Measurements from ENCODE around the gene LHX3. TPM values are rescaled to one million over a fixed set of nuclear protein-coding genes. Genes with fewer than 3 reads are reported as not detected.

Gene LHX3
- polyA plus RNA-seq, 1 of the 3 experiments (the other 2 are of a cell fraction) = not detected

GRCh38 chr9:136182420-136182787 lies 22.5 kb downstream of the LHX3 start:
- ChIA-PET CTCF (interaction anchor here (6.9 kb wide), 1 partner anchor 12 kb away, joined by 69 read pairs; no protein-coding TSS in a partner anchor), POLR2A (no interaction called here)
- Histone ChIP-seq H3K4me2 (no peak overlapping the region), H3K36me3 (replicated peaks in 1 of 2; ENCODE audit: control insufficient read depth in 1 of 2, insufficient read depth in 2 of 2, low read length in 1 of 2) (no peaks in the 10 kb centered on the region), H3K4me3 (ENCODE audit: low read depth in 2 of 2, low read length in 1 of 2) (no peak overlapping the region), H3K27ac (ENCODE audit: low read depth in 2 of 2, low read length in 1 of 2) (no peak overlapping the region), H3K79me2 (ENCODE audit: insufficient read depth) (no peaks in the 10 kb centered on the region), H3K9ac (no peak overlapping the region), H3K9me2 (no peaks in the 10 kb centered on the region), H3K4me1 (ENCODE audit: control insufficient read depth in 1 of 2, insufficient read depth in 2 of 2, low read depth in 1 of 2, low read length in 1 of 2) (peaks cover 0 to 6% of the 10 kb centered on the region in 2 experiments; a peak in 1 of 4 replicates), H4K20me1 (ENCODE audit: insufficient read depth) (no peaks in the 10 kb centered on the region), H3K9me3 (no peaks in the 10 kb centered on the region), H3K27me3 (ENCODE audit: insufficient read depth) (peaks cover 93% of the 10 kb centered on the region), H3F3A (replicated peaks; ENCODE audit: insufficient read depth) (no peaks in the 10 kb centered on the region), H2AFZ (ENCODE audit: low read depth) (no peak overlapping the region)
- 14% methylated on average over 14 of the region's 14 CpGs for WGBS (ENCODE audit: low lambda C conversion rate)
- DNase-seq = no peak
- TF ChIP-seq GABPA (IDR thresholded peaks at IDR 0.05; ENCODE audit: low read depth) = no peak
- no peak for TF ChIP-seq ZBTB33 (IDR thresholded peaks at IDR 0.05; ENCODE audit: borderline replicate concordance, low read depth)
- no peak for TF ChIP-seq TEAD4 (IDR thresholded peaks at IDR 0.05; ENCODE audit: borderline replicate concordance, insufficient read depth)
- TF ChIP-seq RAD21 (IDR thresholded peaks at IDR 0.05; ENCODE audit: low read length) = no peak
- no peak for TF ChIP-seq MXI1 (IDR thresholded peaks at IDR 0.05; ENCODE audit: low read depth, low read length)
- no peak for TF ChIP-seq FOSL2 (IDR thresholded peaks at IDR 0.05; ENCODE audit: borderline replicate concordance, low read depth)
- TF ChIP-seq YY1 (IDR thresholded peaks at IDR 0.05; ENCODE audit: low read depth) = no peak
- no peak for TF ChIP-seq FOXM1 (IDR thresholded peaks at IDR 0.05; ENCODE audit: low read depth)
- no peak for TF ChIP-seq EZH2phosphoT487 (IDR thresholded peaks at IDR 0.05; ENCODE audit: borderline replicate concordance, low read depth)
- TF ChIP-seq EP300 (IDR thresholded peaks at IDR 0.05; ENCODE audit: borderline replicate concordance in 1 of 2, low read depth in 1 of 2, low read length in 1 of 2) = no peak
- TF ChIP-seq TAF1 (IDR thresholded peaks at IDR 0.05; ENCODE audit: borderline replicate concordance, low read depth, low read length) = no peak
- no peak for TF ChIP-seq USF1 (IDR thresholded peaks at IDR 0.05; ENCODE audit: borderline replicate concordance, low read depth)
- no peak for TF ChIP-seq RCOR1 (IDR thresholded peaks at IDR 0.05; ENCODE audit: low read length)
- no peak for TF ChIP-seq JUND (IDR thresholded peaks at IDR 0.05)
- no peak for TF ChIP-seq NFIC (IDR thresholded peaks at IDR 0.05; ENCODE audit: borderline replicate concordance)

- DNase-seq = no peak
- TF ChIP-seq JUND (IDR thresholded peaks at IDR 0.05) (no peak), NRF1 (IDR thresholded peaks at IDR 0.05; ENCODE audit: low read depth, low read length) (no peak), ELF1 (IDR thresholded peaks at IDR 0.05) (no peak), SIN3A (IDR thresholded peaks at IDR 0.05; ENCODE audit: borderline replicate concordance, low read depth, low read length) (no peak), ZBTB33 (IDR thresholded peaks at IDR 0.05; ENCODE audit: borderline replicate concordance, low read depth) (no peak), RXRA (IDR thresholded peaks at IDR 0.05; ENCODE audit: borderline replicate concordance, low read depth) (no peak), SMC3 (IDR thresholded peaks at IDR 0.05; ENCODE audit: low read depth, low read length) (no peak), TAF1 (IDR thresholded peaks at IDR 0.05; ENCODE audit: borderline replicate concordance, low read depth, low read length) (no peak), EP300 (IDR thresholded peaks at IDR 0.05; ENCODE audit: borderline replicate concordance in 1 of 2, low read depth in 1 of 2, low read length in 1 of 2) (no peak), EZH2phosphoT487 (IDR thresholded peaks at IDR 0.05; ENCODE audit: borderline replicate concordance, low read depth) (no peak), FOSL2 (IDR thresholded peaks at IDR 0.05; ENCODE audit: borderline replicate concordance, low read depth) (no peak), RFX5 (IDR thresholded peaks at IDR 0.05; ENCODE audit: low read length) (no peak)
- peaks cover 0 to 10% of the 10 kb centered on the region in 2 experiments; a peak in 1 of 4 replicates for H3K4me1 ChIP-seq (ENCODE audit: control insufficient read depth in 1 of 2, insufficient read depth in 2 of 2, low read depth in 1 of 2, low read length in 1 of 2)
- ChIA-PET POLR2A (no interaction called here), CTCF (interaction anchor here (6.9 kb wide), 1 partner anchor 12 kb away, joined by 69 read pairs; no protein-coding TSS in a partner anchor)
- WGBS (ENCODE audit: low lambda C conversion rate) = 3% methylated on average over 4 of the region's 8 CpGs
- no peaks in the 10 kb centered on the region for H3F3A ChIP-seq (replicated peaks; ENCODE audit: insufficient read depth)
- peaks cover 93% of the 10 kb centered on the region for H3K27me3 ChIP-seq (ENCODE audit: insufficient read depth)
- no peaks in the 10 kb centered on the region for H4K20me1 ChIP-seq (ENCODE audit: insufficient read depth)
- H3K9me3 ChIP-seq = no peaks in the 10 kb centered on the region
- H3K27ac ChIP-seq (ENCODE audit: low read depth in 2 of 2, low read length in 1 of 2) = no peak overlapping the region
- no peak overlapping the region for H3K4me3 ChIP-seq (ENCODE audit: low read depth in 2 of 2, low read length in 1 of 2)
- H3K79me2 ChIP-seq (ENCODE audit: insufficient read depth) = no peaks in the 10 kb centered on the region
- H3K9ac ChIP-seq = no peak overlapping the region
- no peak overlapping the region for H3K4me2 ChIP-seq
- no peak overlapping the region for H2AFZ ChIP-seq (ENCODE audit: low read depth)
- H3K36me3 ChIP-seq (replicated peaks in 1 of 2; ENCODE audit: control insufficient read depth in 1 of 2, insufficient read depth in 2 of 2, low read length in 1 of 2) = no peaks in the 10 kb centered on the region
- no peaks in the 10 kb centered on the region for H3K9me2 ChIP-seq
Observed at GRCh38 chr9:136181784-136182419, 23.0 kb downstream of the LHX3 start.
